IMR-90 (cell line): ENCODE measurements around the gene HPF1.

Experiments
- MXI1 ChIP-seq: IDR thresholded peaks from 2 replicates; pipeline ENCODE4 v1.6.1; 2012; ENCODE audit warnings: low read depth, mild to moderate bottlenecking, low read length, moderate library complexity, borderline replicate concordance
- TF ChIP-seq, protein P1 (sequence below): conservative IDR thresholded peaks from 2 replicates; pipeline ENCODE4 v1.5.1; 2012; ENCODE audit warnings: mild to moderate bottlenecking, low read depth, low read length, improper control_type of control experiment

DNA sequence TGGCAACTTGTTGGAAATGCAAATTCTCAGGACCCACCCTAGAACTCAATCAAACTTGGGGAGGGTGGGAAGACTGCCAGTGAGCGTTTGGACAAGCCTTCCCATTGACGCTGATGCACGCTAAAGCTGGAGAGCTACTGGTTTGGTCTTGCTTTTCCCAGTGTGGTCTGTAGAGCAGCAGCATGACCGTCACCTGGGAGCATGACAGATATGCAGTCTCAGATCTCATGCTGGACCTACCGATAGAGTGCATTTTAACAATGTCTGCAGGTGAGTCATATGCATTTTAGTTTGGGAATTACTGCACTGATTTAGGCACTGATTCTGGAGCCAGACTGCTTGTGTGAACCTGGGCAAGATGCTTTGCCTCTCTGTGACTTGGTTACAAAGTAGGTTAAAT, 27.2 kb downstream of the HPF1 start:
- TF ChIP-seq MXI1 = no peak
- TF ChIP-seq, protein P1, sequence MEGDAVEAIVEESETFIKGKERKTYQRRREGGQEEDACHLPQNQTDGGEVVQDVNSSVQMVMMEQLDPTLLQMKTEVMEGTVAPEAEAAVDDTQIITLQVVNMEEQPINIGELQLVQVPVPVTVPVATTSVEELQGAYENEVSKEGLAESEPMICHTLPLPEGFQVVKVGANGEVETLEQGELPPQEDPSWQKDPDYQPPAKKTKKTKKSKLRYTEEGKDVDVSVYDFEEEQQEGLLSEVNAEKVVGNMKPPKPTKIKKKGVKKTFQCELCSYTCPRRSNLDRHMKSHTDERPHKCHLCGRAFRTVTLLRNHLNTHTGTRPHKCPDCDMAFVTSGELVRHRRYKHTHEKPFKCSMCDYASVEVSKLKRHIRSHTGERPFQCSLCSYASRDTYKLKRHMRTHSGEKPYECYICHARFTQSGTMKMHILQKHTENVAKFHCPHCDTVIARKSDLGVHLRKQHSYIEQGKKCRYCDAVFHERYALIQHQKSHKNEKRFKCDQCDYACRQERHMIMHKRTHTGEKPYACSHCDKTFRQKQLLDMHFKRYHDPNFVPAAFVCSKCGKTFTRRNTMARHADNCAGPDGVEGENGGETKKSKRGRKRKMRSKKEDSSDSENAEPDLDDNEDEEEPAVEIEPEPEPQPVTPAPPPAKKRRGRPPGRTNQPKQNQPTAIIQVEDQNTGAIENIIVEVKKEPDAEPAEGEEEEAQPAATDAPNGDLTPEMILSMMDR = no peak
